ENCODE results near the gene KCNK1.

The KCNK1 gene

GRCh38 chr1:233613252-233614172 is at the start of gene KCNK1:
Gene KCNK1 (plus strand): TSS chr1:233614106. CDS start chr1:233614172, 66 bp downstream.
- DNase-seq: no peak

DNA sequence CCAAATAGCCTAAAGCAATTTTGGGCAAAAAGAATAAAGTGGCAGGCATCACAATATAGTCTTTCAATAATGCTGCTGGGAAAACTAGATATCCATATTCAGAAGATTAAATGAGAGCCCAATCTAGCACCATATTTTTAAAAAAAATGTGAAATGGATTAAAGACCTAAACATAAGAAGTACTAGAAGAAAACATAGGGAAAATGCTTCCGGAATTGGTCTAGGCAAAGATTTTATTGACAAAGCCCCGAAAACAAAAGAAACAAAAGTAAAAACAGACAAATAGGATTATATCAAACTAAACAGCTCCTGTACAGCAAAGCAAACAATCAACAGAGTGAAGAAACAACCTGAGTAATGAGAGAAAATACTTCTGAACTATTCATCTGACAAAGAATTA is 48.6 kb upstream of the KCNK1 start:
- DNase-seq: no peak

DNA sequence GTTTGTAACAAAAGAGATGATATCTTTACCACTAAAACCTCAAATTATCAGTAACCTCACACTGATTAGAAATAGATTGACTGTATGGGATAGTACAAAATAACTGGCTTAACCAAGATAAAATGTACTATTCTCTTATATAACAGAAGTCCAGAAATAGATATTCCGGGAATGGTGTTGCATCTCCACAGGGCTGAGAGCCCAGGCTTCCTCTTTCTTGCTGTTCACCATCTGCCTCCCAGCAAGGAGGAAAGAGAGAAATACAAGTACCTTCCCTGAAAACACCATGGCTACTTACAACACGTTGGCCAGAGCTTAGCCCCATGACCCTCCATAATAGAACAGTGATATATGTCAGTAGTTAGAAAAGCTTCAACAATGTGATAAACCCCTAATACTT is 47.0 kb upstream of the KCNK1 start:
- no peak for DNase-seq

DNA sequence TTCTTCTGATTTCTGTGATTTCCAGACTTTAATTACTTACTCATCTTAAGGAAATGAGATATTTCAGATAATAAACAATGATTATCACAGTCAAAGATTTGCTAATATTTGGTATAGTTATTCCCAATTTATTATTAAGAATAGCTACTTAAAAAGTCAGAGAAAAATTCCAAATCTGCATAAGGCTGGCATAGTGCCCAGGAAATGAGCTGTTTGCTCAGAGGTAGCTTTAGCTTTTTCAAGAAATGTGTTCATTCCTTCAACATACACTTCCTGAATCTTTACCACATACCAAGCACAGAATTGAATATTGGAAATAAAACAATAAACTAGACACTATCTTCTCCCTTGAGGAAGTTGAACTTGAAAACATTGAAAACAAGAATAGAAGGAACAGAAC is 44.3 kb upstream of the KCNK1 start:
- DNase-seq: no peak

GRCh38 chr1:233570216-233570615 is 43.7 kb upstream of the KCNK1 start:
- DNase-seq: no peak

DNA sequence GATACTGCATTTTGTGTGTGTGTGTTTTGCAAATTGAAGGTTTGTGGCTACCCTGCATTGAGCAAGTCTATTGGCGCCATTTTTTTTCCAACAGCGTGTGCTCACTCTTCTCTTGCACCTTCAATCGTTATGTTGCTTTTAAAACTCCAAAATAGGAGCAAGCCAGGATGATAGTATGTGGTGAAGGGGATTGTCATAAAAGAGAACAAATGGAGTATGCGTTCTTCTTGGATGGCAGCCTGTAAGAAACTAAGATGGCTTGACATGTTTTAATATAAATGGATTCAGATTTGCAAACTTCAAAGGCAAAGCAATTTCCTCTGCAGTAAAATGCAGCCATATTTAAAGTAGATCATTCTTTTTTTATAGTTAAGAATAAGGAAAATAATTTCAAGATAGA is 43.2 kb upstream of the KCNK1 start:
- DNase-seq: no peak

DNA sequence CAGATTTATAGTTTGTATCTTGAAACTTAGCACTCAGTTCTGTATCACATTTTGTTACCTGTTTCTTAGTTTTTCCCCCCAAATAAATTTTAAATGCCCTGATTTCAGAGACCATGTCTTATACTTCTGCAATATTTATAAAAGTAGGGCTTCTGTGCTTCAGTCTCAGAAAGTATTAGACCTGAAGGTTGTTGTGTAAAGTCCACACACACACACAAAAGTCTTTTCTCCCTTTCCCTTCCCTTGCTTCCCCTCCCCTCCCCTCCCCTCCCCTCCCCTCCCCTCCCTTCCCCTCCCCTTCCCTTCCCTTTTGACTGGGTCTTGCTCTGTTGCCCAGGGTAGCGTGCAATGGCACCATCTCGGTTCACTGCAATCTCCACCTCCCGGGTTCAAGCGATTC is 41.0 kb upstream of the KCNK1 start:
- no peak for DNase-seq

DNA sequence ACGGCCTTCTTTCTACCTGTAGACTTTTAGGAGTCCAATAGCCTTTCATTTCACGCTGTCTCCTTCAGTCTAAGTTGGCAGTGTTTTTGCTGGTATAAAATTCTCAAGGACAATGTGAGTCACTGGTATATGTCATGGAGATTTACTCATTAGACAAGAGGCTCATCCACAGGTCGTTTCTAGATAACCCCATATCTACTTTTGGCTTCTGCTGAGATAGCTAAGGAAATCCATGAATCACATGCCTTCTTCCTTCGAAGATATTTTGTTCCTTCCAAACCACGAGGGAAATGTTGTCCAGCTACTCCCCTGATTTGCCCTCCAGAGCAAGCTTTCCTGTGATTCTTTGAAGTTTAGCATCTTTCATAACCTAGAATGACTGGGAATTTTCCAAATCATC is 38.5 kb upstream of the KCNK1 start:
- no peak for DNase-seq

GRCh38 chr1:233582439-233582838 is 31.5 kb upstream of the KCNK1 start:
- no peak for DNase-seq

DNA sequence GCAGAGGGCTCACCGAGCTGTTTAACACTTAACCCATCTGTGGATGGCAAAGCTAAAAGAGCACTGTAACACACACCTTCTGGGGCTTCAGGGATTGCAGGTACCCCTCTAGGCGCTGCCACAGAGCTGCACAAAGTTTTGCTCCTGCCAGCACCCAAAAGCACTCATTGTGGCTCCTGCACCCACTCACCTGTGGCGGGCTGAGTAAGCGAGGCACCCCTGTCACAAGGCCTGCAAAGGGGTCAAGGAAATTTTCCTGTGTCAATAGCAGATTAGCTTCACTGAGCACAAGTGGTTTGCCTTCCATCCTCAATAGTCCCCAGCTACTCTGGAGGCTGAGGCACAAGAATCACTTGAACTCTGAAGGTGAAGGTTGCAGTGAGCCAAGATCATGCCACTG is 29.5 kb upstream of the KCNK1 start:
- no peak for DNase-seq

GRCh38 chr1:233584931-233585330 is 29.0 kb upstream of the KCNK1 start:
- DNase-seq: no peak

DNA sequence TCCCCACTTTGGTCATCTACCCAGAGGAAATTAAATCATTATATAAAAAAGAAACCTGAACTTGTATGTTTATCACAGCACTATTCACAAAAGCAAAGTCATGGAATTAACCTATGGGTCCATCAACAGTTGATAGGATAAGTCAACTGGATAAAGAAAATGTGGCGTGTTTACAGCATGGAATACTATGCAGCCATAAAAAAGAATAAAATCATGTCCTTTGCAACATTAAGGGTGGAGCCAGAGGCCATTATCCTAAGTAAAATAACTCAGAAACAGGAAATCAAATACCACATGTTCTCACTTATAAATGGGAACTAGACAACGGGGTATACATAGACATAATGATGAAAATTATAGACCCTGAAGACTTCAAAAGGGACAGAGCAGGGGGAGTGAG is 27.6 kb upstream of the KCNK1 start:
- no peak for DNase-seq

- no peak for DNase-seq
Measured at GRCh38 chr1:233587196-233587595, 26.7 kb upstream of the KCNK1 start.

DNA sequence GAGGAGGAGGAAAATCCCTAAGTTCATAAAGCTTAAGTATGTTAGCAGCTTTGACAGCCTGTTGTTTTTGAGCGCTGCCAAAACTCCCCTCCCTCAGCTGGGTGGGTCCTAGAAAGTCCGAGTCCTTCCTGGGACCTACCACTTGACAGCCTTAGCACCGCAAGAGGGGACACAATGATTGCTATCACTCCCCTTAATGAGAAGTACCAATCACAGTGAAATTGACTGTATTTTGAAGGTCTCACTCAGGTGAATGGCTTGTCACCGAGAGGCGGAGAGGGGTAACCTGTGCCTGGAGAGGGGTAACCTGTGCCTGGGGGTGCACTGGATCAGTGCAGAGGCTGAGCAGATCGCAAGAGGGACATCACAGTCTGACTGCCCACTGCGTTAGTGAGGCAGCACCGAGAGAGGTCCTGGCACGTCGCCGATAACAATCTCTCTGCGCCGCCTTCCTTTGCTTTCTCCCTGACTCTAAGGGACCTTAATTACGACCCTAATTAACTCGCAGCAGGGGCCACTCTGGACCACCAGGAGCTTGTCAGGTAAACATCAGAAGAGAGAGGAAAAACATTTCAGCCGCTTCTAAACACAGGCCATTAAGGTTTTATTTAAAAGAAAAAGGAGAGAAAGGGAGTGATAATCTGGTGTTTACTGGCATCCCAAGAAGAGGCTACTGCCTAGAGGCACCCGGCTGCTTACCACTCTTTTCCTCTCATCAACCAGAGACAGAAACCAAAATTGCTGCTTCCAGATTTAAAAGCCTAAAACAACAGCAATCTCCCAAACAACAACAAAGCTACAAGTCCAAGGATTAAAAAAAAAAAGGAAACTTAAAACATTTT is 25.7 kb upstream of the KCNK1 start:
- no peak for DNase-seq

GRCh38 chr1:233597489-233597901 is 16.4 kb upstream of the KCNK1 start:
- no peak for DNase-seq

- no peak for DNase-seq
Measured at GRCh38 chr1:233598891-233599541, 14.9 kb upstream of the KCNK1 start.

- no peak for DNase-seq
Measured at GRCh38 chr1:233599542-233600073, 14.3 kb upstream of the KCNK1 start.

DNA sequence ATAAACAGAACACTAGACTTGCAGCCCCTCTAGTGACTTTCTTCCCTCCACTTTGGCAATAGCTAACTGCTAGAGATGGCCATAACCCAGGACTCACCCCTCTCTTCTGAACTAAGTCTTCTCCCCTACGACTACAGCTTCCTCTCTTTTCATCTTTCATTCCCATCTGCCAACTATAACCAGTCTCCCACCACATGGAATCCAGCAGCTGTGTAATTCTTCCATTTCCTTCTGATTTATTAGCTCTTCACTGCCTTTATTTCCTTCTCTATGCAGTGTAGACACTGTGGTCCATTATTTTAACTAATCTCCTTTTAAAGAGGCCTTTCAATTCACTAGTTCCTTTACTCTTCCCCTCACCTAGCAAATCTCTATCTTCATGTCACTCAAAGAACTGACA is 13.4 kb upstream of the KCNK1 start:
- no peak for DNase-seq

DNA sequence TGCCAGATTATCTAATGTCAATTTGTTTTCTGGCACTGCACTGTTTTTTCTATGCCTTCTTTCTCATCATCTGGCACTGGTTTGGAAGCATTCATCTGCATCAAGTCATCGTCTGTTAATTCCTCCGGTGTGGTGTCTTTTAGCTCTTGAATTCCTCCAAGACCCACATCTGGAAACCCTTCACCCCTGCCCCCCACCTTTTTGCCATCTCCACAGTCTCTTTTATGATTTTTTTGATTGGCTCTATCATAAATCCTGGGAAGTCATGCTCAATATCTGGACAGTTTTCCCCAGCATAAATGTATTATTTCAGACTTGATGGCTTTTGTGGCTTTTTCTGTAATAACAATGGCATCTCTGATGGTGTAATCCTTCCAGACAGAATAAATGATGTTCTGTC is 10.4 kb upstream of the KCNK1 start:
- no peak for DNase-seq

- DNase-seq: no peak
Measured at GRCh38 chr1:233605205-233605604, 8.7 kb upstream of the KCNK1 start.

- DNase-seq: no peak
Measured at GRCh38 chr1:233606813-233607212, 7.1 kb upstream of the KCNK1 start.

DNA sequence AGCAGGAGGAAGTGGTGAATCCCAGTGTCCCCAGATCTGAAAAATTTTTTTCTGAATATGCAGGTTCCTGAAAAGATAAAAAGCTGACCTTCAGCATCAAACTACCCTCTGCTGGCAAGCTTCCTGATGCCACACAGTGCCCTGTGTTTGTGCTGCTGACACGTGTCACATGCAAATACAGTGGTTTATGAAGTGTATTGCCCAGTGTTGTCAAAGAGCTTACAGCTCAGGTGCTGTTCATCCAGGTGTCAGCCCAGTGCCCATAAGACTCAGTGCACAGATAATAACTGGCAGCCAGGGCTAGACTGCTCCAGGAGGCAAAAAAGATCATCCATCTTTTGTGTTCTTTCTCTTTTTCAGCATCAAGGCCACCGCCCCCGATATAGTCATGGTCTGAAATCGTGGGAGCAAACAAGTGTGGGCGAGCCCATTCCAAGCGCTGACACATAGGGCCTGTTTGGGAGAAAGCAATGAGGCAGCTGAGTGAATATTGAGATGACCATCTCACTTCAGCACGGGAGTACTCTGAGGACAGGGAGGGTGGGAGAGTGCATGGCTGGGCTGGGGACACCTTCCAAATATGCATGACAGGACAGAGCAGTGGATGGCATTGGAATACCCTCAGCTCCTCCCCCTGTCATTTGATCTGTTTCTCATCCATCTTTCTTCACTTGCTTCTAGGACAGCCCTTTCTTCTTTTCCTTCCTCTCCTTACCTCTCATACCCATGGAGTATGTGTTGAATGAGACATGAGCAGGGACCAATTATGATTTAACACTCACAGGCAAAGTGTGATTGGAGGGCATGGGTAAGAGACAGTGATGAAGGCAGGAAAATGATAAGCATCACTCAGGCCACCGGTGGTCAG is 6.4 kb upstream of the KCNK1 start:
- DNase-seq: no peak

All from stimulated activated CD4-positive, alpha-beta T cell treated with anti-CD3 and anti-CD28 coated beads, Interleukin-2, amount 100 ng/mL, for 48 hours (primary cell).